Ishikawa (cell line): ENCODE results near the gene GLI3.

Source experiments
- CEBPB ChIP-seq: IDR thresholded peaks from 2 replicates; pipeline ENCODE4 v1.6.1; 2012
- CREB1 ChIP-seq: IDR thresholded peaks from 2 replicates; pipeline ENCODE4 v1.6.1; 2012; ENCODE audit warnings: low read depth
- EGR1 ChIP-seq: IDR thresholded peaks from 2 replicates; pipeline ENCODE4 v1.6.1; 2012
- EP300 ChIP-seq: IDR thresholded peaks from 2 replicates; pipeline ENCODE4 v1.6.1; 2012; ENCODE audit warnings: borderline replicate concordance
- FOXM1 ChIP-seq: IDR thresholded peaks from 2 replicates; pipeline ENCODE4 v1.6.1; 2012; ENCODE audit warnings: low read depth, borderline replicate concordance
- MAX ChIP-seq: IDR thresholded peaks from 2 replicates; pipeline ENCODE4 v1.6.1; 2012
- NFIC ChIP-seq: IDR thresholded peaks from 2 replicates; pipeline ENCODE4 v1.6.1; 2012
- RAD21 ChIP-seq: IDR thresholded peaks from 2 replicates; pipeline ENCODE4 v1.6.1; 2012; ENCODE audit warnings: low read depth
- REST ChIP-seq: IDR thresholded peaks from 2 replicates; pipeline ENCODE4 v1.6.1; 2012; ENCODE audit warnings: low read depth, mild to moderate bottlenecking
- TAF1 ChIP-seq: IDR thresholded peaks from 2 replicates; pipeline ENCODE4 v1.6.1; 2012; ENCODE audit warnings: low read depth, mild to moderate bottlenecking
- TCF12 ChIP-seq: IDR thresholded peaks from 2 replicates; pipeline ENCODE4 v1.6.1; 2012; ENCODE audit warnings: low read depth
- USF1 ChIP-seq: IDR thresholded peaks from 2 replicates; pipeline ENCODE4 v1.6.1; 2012
- YY1 ChIP-seq: IDR thresholded peaks from 2 replicates; pipeline ENCODE4 v1.6.1; 2012; ENCODE audit warnings: low read depth
- ZBTB7A ChIP-seq: IDR thresholded peaks from 2 replicates; pipeline ENCODE4 v1.6.1; 2012; ENCODE audit warnings: low read depth

GRCh38 chr7:42087616-42088015, 149.4 kb downstream of the GLI3 start:
- TF ChIP-seq MAX (no peak), ZBTB7A (no peak), EGR1 (no peak), REST (no peak), RAD21 (no peak), NFIC (no peak), TAF1 (no peak), YY1 (no peak), TCF12 (no peak), USF1 (no peak), FOXM1 (no peak), CEBPB (no peak), EP300 (no peak), CREB1 (no peak)
